Parathyroid adenoma (tissue), 2 donors: ENCODE data around the gene HNRNPA2B1.

Experiments
- H2AFZ ChIP-seq: fragments of 300-600 bp; sonication (generic); one replicate; pipeline ENCODE4 v1.7.0; 2017; ENCODE audit warnings: antibody characterized with exemption, mild to moderate bottlenecking
- H3K27ac ChIP-seq: fragments of 300-600 bp; sonication (generic); one replicate; pipeline ENCODE4 v1.7.0; 2017
- H3K27me3 ChIP-seq: fragments of 300-600 bp; sonication (generic); one replicate; pipeline ENCODE4 v1.7.0; 2017; ENCODE audit warnings: low read length; ENCODE audit not compliant: control insufficient read depth, insufficient read depth
- H3K36me3 ChIP-seq: fragments of 300-600 bp; sonication (generic); one replicate; pipeline ENCODE4 v1.7.0; 2017; ENCODE audit warnings: low read length; ENCODE audit not compliant: control insufficient read depth, insufficient read depth
- H3K4me1 ChIP-seq: fragments of 300-600 bp; sonication (generic); one replicate; pipeline ENCODE4 v1.7.0; 2017; ENCODE audit warnings: control low read depth
- H3K4me2 ChIP-seq: fragments of 300-600 bp; sonication (generic); one replicate; pipeline ENCODE4 v1.7.0; 2017; ENCODE audit warnings: low read length
- H3K4me3 ChIP-seq: fragments of 300-600 bp; sonication (generic); one replicate; pipeline ENCODE4 v1.7.0; 2017; ENCODE audit warnings: low read depth, low read length
- H3K79me2 ChIP-seq: fragments of 300-600 bp; sonication (generic); one replicate; pipeline ENCODE4 v1.7.0; 2017; ENCODE audit warnings: control low read depth
- H3K9ac ChIP-seq: fragments of 300-600 bp; sonication (generic); one replicate; pipeline ENCODE4 v1.7.0; 2017; ENCODE audit warnings: mild to moderate bottlenecking
- H3K9me3 ChIP-seq: fragments of 300-600 bp; sonication (generic); one replicate; pipeline ENCODE4 v1.7.0; 2017; ENCODE audit warnings: low read length; ENCODE audit not compliant: control insufficient read depth
- TF ChIP-seq, protein P1 (sequence below): fragments of 300-600 bp; sonication (generic); IDR thresholded peaks from one replicate; pipeline ENCODE4 v1.7.0; 2017; ENCODE audit warnings: antibody characterized with exemption, mild to moderate bottlenecking
- donor health status: primary hyperparathyroidism.

HNRNPA2B1 gene

GRCh38 chr7:26144184-26145080, 56.1 kb downstream of the HNRNPA2B1 start:
- H3K4me1 ChIP-seq: no peaks in the 10 kb centered on the region
- H3K9me3 ChIP-seq: no peaks in the 10 kb centered on the region
- H2AFZ ChIP-seq: no peak overlapping the region
- H3K27me3 ChIP-seq: no peaks in the 10 kb centered on the region
- H3K4me3 ChIP-seq: no peak overlapping the region
- TF ChIP-seq, protein P1, sequence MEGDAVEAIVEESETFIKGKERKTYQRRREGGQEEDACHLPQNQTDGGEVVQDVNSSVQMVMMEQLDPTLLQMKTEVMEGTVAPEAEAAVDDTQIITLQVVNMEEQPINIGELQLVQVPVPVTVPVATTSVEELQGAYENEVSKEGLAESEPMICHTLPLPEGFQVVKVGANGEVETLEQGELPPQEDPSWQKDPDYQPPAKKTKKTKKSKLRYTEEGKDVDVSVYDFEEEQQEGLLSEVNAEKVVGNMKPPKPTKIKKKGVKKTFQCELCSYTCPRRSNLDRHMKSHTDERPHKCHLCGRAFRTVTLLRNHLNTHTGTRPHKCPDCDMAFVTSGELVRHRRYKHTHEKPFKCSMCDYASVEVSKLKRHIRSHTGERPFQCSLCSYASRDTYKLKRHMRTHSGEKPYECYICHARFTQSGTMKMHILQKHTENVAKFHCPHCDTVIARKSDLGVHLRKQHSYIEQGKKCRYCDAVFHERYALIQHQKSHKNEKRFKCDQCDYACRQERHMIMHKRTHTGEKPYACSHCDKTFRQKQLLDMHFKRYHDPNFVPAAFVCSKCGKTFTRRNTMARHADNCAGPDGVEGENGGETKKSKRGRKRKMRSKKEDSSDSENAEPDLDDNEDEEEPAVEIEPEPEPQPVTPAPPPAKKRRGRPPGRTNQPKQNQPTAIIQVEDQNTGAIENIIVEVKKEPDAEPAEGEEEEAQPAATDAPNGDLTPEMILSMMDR: no peak
- no peak overlapping the region for H3K27ac ChIP-seq
- no peak overlapping the region for H3K9ac ChIP-seq
- no peaks in the 10 kb centered on the region for H3K36me3 ChIP-seq
- H3K79me2 ChIP-seq: no peaks in the 10 kb centered on the region
- no peak overlapping the region for H3K4me2 ChIP-seq

GRCh38 chr7:26143298-26144048, 57.1 kb downstream of the HNRNPA2B1 start:
- Histone ChIP-seq H3K4me3 (no peak overlapping the region), H3K27ac (no peak overlapping the region), H3K79me2 (no peaks in the 10 kb centered on the region), H3K4me2 (no peak overlapping the region), H3K4me1 (no peaks in the 10 kb centered on the region), H2AFZ (no peak overlapping the region), H3K9me3 (no peaks in the 10 kb centered on the region), H3K9ac (no peak overlapping the region), H3K27me3 (no peaks in the 10 kb centered on the region), H3K36me3 (no peaks in the 10 kb centered on the region)
- TF ChIP-seq, protein P1: no peak

GRCh38 chr7:26141077-26141476, 59.5 kb downstream of the HNRNPA2B1 start:
- Histone ChIP-seq H3K27me3 (no peaks in the 10 kb centered on the region), H3K27ac (no peak overlapping the region), H3K79me2 (no peaks in the 10 kb centered on the region), H3K4me3 (no peak overlapping the region), H3K36me3 (no peaks in the 10 kb centered on the region), H2AFZ (no peak overlapping the region), H3K4me2 (no peak overlapping the region), H3K4me1 (no peaks in the 10 kb centered on the region), H3K9ac (no peak overlapping the region), H3K9me3 (no peaks in the 10 kb centered on the region)
- TF ChIP-seq, protein P1: no peak

GRCh38 chr7:26140380-26140779, 60.2 kb downstream of the HNRNPA2B1 start:
- no peaks in the 10 kb centered on the region for H3K9me3 ChIP-seq
- H3K27ac ChIP-seq: no peak overlapping the region
- H3K4me3 ChIP-seq: no peak overlapping the region
- no peak overlapping the region for H2AFZ ChIP-seq
- no peaks in the 10 kb centered on the region for H3K36me3 ChIP-seq
- H3K4me2 ChIP-seq: no peak overlapping the region
- H3K9ac ChIP-seq: no peak overlapping the region
- TF ChIP-seq, protein P1: no peak
- no peaks in the 10 kb centered on the region for H3K27me3 ChIP-seq
- no peaks in the 10 kb centered on the region for H3K79me2 ChIP-seq
- no peaks in the 10 kb centered on the region for H3K4me1 ChIP-seq
